SH-SY5Y (cell line): ENCODE measurements around the gene ZKSCAN2.

ENCODE experiments used
- GATA2 ChIP-seq: IDR thresholded peaks from 2 replicates; pipeline ENCODE4 v1.6.1; 2011; ENCODE audit warnings: mild to moderate bottlenecking, low read depth, low read length
- GATA3 ChIP-seq: IDR thresholded peaks from 2 replicates; pipeline ENCODE4 v1.6.1; 2011; ENCODE audit warnings: low read depth, mild to moderate bottlenecking, low read length, moderate library complexity

The ZKSCAN2 gene

GRCh38 chr16:25257470-25257955, at the start of gene ZKSCAN2:
Gene ZKSCAN2, minus strand, starts transcription at chr16:25257845. Its CDS starts 718 bp downstream, at chr16:25257127.
- TF ChIP-seq GATA3 = no peak

DNA sequence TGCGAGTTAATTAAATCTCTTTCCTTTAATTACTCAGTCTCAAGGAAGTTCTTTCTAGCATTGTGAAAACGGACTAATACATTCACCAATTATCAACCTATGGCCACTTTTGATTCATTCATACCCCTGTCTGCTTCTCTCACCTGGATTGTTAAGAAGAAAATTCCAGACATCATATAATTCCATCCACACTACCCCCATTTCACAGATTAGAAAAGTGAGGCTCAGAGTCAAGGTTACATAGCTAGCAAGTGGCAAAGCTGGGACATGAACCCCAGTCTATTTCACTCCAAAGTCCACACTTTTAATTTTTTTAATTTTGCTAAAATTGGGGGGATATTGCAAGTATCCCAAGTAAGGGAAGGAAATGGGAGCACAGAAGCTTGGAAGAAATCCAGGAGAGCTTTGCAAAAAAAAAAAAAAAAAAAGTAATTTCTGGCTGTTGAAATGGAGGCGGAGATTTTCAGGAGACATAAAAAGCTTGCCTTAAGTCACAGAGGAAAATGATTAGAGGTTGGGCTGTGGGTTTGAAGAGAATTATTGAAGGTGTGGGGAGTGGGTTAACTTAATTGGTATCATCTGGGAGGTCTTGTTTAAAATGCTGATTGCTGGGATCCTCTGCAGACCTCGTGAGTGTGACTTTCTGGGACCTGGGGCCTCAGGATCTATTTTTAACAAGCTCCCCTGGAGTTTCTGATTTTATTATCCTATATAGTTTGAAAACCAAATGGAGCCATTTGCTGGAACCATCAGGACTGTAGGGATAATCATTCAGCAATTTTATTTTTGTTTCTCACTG, 42.3 kb upstream of the ZKSCAN2 start:
- TF ChIP-seq GATA2 (no peak), GATA3 (no peak)

- no peak for TF ChIP-seq GATA2
- TF ChIP-seq GATA3 = no peak
Measured at GRCh38 chr16:25298165-25298872, 40.7 kb upstream of the ZKSCAN2 start.

DNA sequence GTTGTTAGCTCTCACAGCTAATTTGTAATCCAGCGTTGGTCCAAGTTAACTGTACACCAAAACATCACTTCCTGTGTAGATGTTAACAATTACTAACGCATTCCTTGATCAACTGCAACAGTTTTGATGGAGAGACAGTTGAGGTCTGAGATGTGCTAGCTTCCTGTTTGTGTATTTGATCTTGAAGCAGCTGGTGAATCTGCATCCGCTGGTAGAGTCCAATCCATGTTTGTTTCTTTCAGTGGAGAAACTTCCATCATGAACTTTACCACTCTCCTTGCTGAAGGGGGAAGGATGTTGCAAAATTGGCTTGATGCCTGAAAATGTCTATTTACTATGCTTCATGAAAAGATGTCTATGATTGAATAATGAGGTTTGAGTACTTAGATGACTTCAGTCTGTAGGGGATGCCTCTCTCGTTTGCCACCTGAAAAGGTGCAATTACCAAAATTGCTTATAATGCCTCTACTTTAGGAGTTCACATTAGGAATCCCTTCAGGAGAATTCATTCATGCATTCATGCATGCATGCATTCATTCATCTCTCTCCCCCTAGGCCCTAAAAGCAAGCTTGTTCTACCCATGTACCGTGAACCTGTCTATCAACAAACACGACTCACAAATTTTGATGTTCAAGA, 39.6 kb upstream of the ZKSCAN2 start:
- no peak for TF ChIP-seq GATA3
- no peak for TF ChIP-seq GATA2

DNA sequence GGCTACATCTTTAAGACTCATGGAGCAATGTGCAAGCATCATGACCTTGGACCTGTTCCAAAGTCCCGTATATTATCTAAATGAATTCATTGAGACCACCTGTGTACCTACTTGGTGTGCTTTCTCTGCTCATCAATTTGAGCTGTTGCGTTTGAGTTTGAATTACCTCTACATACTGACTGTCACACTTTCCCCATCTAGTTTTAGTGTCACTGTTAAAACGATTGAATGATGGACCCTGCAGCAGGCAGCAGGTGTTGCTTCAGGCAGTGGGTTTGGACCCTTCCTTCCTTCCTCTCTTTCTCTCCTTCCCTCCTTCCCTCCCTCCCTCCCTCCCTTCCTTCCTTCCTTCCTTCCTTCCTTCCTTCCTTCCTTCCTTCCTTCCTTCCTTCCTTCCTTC, 33.9 kb upstream of the ZKSCAN2 start:
- TF ChIP-seq GATA2 = no peak

DNA sequence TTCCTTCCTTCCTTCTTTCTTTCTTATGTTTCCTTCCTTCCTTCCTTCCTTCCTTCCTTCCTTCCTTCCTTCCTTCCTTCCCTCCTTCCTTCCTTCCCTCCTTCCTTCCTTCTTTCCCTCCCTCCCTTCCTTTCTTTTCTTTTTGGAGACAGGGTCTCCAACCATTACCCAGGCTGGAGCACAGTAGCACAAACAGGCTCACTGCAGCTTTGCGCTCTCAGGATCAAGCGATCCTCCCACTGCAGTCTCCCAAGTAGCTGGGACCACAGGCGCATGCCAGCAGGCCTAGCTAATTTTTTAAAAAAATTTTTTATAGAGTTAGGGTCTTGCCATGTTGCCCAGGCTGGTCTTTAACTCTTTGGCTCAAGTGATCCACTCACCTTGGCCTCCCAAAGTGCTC, 31.8 kb upstream of the ZKSCAN2 start:
- TF ChIP-seq GATA3 (no peak), GATA2 (no peak)

DNA sequence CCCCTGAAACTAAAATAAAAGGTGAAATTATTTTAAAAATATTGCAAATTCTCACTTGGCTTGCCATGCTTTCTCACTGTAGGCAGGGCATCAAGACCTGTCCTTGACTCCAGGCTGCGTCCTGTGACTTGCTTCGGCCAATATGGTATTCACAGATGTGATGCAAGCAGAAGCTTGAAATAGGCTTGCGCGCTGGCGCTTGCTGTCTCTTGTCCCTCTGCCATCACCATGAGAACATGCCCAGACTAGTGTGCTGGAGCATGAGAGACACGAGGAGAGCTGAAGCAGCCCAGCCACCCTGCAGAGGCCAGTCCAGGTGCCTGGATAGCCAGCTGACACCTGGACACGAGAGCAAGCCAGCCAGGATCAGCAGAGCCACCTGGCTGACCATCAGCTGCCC, 21.8 kb upstream of the ZKSCAN2 start:
- TF ChIP-seq GATA2 = no peak
- no peak for TF ChIP-seq GATA3

DNA sequence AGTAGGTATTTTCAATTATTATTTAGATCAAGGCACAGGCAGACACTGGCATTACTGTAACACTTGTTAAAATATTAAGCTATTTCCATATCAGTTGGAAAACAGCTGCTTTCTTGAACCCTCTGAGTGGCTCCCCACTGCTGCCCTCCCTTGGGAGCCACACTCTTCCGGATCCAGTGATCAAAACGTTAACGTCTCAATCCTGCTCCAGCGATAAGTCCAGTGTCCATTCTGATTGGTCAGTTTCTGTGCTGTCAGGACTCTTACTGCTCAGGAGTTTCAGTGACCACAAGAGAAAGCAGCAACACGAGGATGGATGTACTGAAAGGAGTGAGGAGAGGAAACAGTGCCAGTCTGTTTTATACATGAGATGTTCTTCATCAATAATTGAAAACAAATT, 13.8 kb upstream of the ZKSCAN2 start:
- TF ChIP-seq GATA3 (no peak), GATA2 (no peak)

DNA sequence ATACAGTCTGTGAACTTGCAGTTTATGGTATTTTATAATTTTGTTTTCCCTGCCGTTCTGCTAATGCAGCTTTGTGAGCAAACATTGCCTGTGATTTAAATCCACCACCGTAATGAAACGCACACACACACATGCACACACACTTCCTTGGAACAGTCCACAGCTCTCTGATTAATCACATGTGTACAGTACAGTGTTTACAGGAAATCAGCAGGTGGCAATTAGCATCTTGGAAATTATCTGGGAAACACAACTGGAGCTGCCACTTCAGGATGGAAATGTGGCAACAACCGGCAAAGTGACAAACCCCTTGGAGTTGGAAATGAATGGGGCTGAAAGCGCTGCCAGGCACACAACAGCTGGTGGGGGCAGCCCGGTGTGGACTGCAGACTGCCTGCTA, 12.9 kb upstream of the ZKSCAN2 start:
- no peak for TF ChIP-seq GATA2
- TF ChIP-seq GATA3 = no peak

- no peak for TF ChIP-seq GATA3
- no peak for TF ChIP-seq GATA2
Measured at GRCh38 chr16:25269879-25270278, 12.2 kb upstream of the ZKSCAN2 start.

- TF ChIP-seq GATA2 (no peak), GATA3 (no peak)
Measured at GRCh38 chr16:25265968-25266367, 8.3 kb upstream of the ZKSCAN2 start.

DNA sequence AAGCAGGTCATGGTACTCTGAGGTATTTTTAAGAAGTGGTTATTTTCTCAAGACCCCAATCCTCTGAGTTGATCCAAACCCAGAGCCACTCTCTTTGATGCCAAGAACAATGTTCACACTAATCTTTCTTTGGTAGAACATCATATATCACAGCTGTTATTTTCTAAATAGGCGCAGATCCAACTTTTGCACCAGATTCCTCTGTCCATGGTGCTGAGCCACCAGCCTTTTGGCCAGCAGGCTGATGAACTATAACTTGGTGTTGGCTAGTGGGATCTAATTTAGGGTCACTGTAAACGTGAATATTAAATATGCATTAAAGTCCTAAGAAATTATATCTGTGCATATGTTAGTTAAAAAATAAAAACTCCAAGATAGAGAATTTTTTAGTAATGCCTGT, 7.0 kb upstream of the ZKSCAN2 start:
- no peak for TF ChIP-seq GATA3
- no peak for TF ChIP-seq GATA2

GRCh38 chr16:25260416-25260815, 2.8 kb upstream of the ZKSCAN2 start:
- TF ChIP-seq GATA2 = no peak

GRCh38 chr16:25258861-25259179, 1.2 kb upstream of the ZKSCAN2 start:
- TF ChIP-seq GATA3 (no peak), GATA2 (no peak)

DNA sequence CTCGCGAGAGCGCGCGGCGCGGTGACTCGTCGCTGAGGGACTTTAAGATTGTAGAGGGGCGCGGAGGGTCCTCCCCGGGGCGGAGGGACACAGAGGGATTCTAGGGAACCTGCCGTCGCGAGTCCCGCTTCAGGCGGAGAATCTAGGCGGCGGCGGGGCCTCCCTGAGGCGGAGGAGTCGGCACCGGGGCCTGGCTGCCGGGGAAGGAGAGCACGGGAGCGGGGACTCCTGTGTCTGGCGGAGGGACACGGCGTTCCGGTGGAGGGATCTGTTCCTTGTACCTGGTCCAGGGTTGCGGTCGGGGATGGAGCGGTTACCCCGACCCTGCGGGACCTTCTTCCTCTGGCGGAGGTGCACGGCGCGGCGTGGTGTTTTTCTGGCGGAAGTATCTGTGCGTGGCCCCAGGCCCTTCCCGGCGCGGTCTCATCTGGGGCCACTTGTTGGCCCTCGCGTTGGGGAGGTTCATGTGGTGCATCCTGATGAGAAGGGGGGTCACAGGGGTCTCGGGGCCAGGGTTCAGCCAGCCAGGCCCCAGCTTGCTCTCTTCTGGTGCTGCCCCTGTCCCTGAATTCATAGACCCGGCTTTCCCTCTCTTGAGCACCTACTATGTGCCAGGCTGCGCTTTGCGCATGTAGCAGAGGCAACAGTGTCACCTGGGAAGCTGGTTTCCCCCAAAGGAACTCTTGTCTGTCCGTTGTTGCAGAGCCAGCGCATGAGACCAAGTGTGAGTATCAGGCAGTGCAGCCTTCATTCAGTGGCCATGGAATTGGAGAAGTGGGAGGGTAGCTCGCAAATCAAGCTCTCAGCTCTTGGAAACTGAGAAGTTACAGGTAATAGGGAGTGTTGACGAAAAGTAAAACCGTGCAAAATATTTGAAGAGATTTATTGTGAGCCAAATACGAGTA, 563 bp upstream of the ZKSCAN2 start:
- no peak for TF ChIP-seq GATA2
- no peak for TF ChIP-seq GATA3
